AG09319 (cell line): ENCODE data around the gene CMTR1.
"Not testable (repeated sequence)": the region's sequence is repeated elsewhere in the genome, so short reads cannot be mapped to it uniquely, and the experiment has no call there.

Experiments
- DNase-seq: peaks from one replicate; pipeline ENCODE4 v3.0.0-alpha.2; 2010; ENCODE audit warnings: low read depth; ENCODE audit errors: extremely low read depth
- CTCF ChIP-seq: IDR thresholded peaks from 2 replicates; pipeline ENCODE4 v1.5.1; 2011; ENCODE audit warnings: low read depth, mild to moderate bottlenecking, inconsistent platforms, low read length, moderate library complexity

CMTR1 gene

GRCh38 chr6:37438930-37439329 lies 5.9 kb downstream of the CMTR1 start:
- no peak for DNase-seq
- TF ChIP-seq CTCF, result no peak

- TF ChIP-seq CTCF, result no peak
- DNase-seq, result no peak
These were observed 8.6 kb downstream of the CMTR1 start for GRCh38 chr6:37441651-37442050.

- DNase-seq, result no peak
- TF ChIP-seq CTCF, result no peak
These were observed 9.6 kb downstream of the CMTR1 start for GRCh38 chr6:37442416-37443215.

GRCh38 chr6:37443216-37443542 lies 10.2 kb downstream of the CMTR1 start:
- not testable (repeated sequence) for DNase-seq

GRCh38 chr6:37449984-37450383 lies 17.0 kb downstream of the CMTR1 start:
- TF ChIP-seq CTCF, result no peak
- no peak for DNase-seq

- no peak for TF ChIP-seq CTCF
- no peak for DNase-seq
These were observed 18.6 kb downstream of the CMTR1 start for GRCh38 chr6:37451441-37452193.

- no peak for DNase-seq
- TF ChIP-seq CTCF, result no peak
These were observed 19.5 kb downstream of the CMTR1 start for GRCh38 chr6:37452522-37452921.
